ENCODE measurements around the gene CHPF.
A peak's percentile ranks its signal among the peaks of the same experiment; 100 is the strongest.

The CHPF gene

GRCh38 chr2:219505585-219505984, 38.0 kb downstream of the CHPF start:
- Histone ChIP-seq H3K36me3 (ENCODE audit: control insufficient read depth, insufficient read depth, low read length) (peaks cover 25% of the 10 kb centered on the region), H3K27me3 (replicated peaks; ENCODE audit: control insufficient read depth, insufficient read depth, low read length) (no peaks in the 10 kb centered on the region; the same call in 1 of the 2 replicates), H3K4me3 (replicated peaks; ENCODE audit: low read depth, low read length) (no peak overlapping the region)
- DNase-seq (ENCODE audit: extremely low read depth, insufficient read length): no peak
- TF ChIP-seq, protein P1, sequence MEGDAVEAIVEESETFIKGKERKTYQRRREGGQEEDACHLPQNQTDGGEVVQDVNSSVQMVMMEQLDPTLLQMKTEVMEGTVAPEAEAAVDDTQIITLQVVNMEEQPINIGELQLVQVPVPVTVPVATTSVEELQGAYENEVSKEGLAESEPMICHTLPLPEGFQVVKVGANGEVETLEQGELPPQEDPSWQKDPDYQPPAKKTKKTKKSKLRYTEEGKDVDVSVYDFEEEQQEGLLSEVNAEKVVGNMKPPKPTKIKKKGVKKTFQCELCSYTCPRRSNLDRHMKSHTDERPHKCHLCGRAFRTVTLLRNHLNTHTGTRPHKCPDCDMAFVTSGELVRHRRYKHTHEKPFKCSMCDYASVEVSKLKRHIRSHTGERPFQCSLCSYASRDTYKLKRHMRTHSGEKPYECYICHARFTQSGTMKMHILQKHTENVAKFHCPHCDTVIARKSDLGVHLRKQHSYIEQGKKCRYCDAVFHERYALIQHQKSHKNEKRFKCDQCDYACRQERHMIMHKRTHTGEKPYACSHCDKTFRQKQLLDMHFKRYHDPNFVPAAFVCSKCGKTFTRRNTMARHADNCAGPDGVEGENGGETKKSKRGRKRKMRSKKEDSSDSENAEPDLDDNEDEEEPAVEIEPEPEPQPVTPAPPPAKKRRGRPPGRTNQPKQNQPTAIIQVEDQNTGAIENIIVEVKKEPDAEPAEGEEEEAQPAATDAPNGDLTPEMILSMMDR (IDR thresholded peaks at IDR 0.05; ENCODE audit: insufficient read depth, low read length, poor library complexity, severe bottlenecking): no peak

DNA sequence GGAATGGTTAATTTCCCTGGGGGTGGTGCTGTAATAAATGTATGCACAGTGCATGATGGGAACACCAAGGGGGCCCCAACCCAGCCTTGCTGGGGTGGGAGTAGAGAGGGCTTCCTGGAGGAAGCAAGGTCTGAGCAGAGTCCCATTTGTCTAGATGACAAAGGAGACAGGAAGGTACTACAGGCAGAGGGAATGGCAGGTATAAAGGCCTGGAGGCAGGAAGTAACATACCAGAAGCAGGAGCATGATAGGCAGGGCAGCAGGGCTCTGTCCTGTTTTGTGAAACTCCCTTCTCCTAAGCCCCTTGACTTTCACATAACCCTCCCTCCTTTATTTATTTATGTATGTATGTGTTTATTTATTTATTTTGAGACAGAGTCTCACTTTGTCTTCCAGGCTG, 41.0 kb downstream of the CHPF start:
- TF ChIP-seq, protein P1 (IDR thresholded peaks at IDR 0.05; ENCODE audit: insufficient read depth, low read length, poor library complexity, severe bottlenecking): no peak
- Histone ChIP-seq H3K27me3 (replicated peaks; ENCODE audit: control insufficient read depth, insufficient read depth, low read length) (no peaks in the 10 kb centered on the region), H3K36me3 (ENCODE audit: control insufficient read depth, insufficient read depth, low read length) (peaks cover 23% of the 10 kb centered on the region), H3K4me3 (replicated peaks; ENCODE audit: low read depth, low read length) (no peak overlapping the region)
- no peak for DNase-seq (ENCODE audit: extremely low read depth, insufficient read length)

GRCh38 chr2:219501849-219502248, 41.8 kb downstream of the CHPF start:
- TF ChIP-seq, protein P1 (IDR thresholded peaks at IDR 0.05; ENCODE audit: insufficient read depth, low read length, poor library complexity, severe bottlenecking): no peak
- no peak for DNase-seq (ENCODE audit: extremely low read depth, insufficient read length)
- Histone ChIP-seq H3K4me3 (replicated peaks; ENCODE audit: low read depth, low read length) (no peak overlapping the region), H3K27me3 (replicated peaks; ENCODE audit: control insufficient read depth, insufficient read depth, low read length) (no peaks in the 10 kb centered on the region), H3K36me3 (ENCODE audit: control insufficient read depth, insufficient read depth, low read length) (peaks cover 23% of the 10 kb centered on the region)

DNA sequence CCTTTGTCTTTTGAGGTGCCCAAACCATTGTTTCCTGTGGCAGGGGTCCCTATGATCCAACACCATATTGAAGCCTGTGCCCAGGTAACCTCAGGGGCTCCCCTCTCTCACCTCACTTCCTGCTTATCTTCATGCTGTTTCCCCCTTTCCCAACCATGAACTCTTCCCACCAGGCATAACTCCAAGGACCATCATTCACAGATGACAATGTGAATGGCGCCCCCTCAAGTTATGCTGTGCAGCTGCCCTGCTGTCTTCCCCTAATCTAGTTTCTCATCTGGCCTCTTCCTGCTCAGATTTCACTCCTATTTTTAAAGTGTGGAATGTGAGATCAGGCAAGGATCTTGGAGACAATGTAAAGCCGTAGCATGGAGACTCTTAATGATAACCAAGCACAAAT, 43.5 kb downstream of the CHPF start:
- Histone ChIP-seq H3K36me3 (ENCODE audit: control insufficient read depth, insufficient read depth, low read length) (peaks cover 15% of the 10 kb centered on the region), H3K4me3 (replicated peaks; ENCODE audit: low read depth, low read length) (peak overlapping the region; percentile 83), H3K27me3 (replicated peaks; ENCODE audit: control insufficient read depth, insufficient read depth, low read length) (no peaks in the 10 kb centered on the region; the same call in 1 of the 2 replicates)
- DNase-seq (ENCODE audit: extremely low read depth, insufficient read length): no peak
- TF ChIP-seq, protein P1 (IDR thresholded peaks at IDR 0.05; ENCODE audit: insufficient read depth, low read length, poor library complexity, severe bottlenecking): peak; percentile 45

- Histone ChIP-seq H3K27me3 (replicated peaks; ENCODE audit: control insufficient read depth, insufficient read depth, low read length) (no peaks in the 10 kb centered on the region; the same call in 1 of the 2 replicates), H3K36me3 (ENCODE audit: control insufficient read depth, insufficient read depth, low read length) (peaks cover 11% of the 10 kb centered on the region), H3K4me3 (replicated peaks; ENCODE audit: low read depth, low read length) (peak overlapping the region; percentile 83)
- TF ChIP-seq, protein P1 (IDR thresholded peaks at IDR 0.05; ENCODE audit: insufficient read depth, low read length, poor library complexity, severe bottlenecking): no peak
- no peak for DNase-seq (ENCODE audit: extremely low read depth, insufficient read length)
These were observed 44.1 kb downstream of the CHPF start for GRCh38 chr2:219499555-219499954.

GRCh38 chr2:219499058-219499307, 44.6 kb downstream of the CHPF start:
- H3K4me3 ChIP-seq (replicated peaks; ENCODE audit: low read depth, low read length): peak overlapping the region; percentile 83
- no peaks in the 10 kb centered on the region; the same call in 1 of the 2 replicates for H3K27me3 ChIP-seq (replicated peaks; ENCODE audit: control insufficient read depth, insufficient read depth, low read length)
- TF ChIP-seq, protein P1 (IDR thresholded peaks at IDR 0.05; ENCODE audit: insufficient read depth, low read length, poor library complexity, severe bottlenecking): no peak
- H3K36me3 ChIP-seq (ENCODE audit: control insufficient read depth, insufficient read depth, low read length): peaks cover 8% of the 10 kb centered on the region
- DNase-seq (ENCODE audit: extremely low read depth, insufficient read length): no peak
